Measurements from ENCODE around the gene SLC6A20. TPM values are rescaled to one million over a fixed set of nuclear protein-coding genes. Genes with fewer than 3 reads are reported as not detected.
A peak's percentile ranks its signal among the peaks of the same experiment; 100 is the strongest.

The SLC6A20 gene
- total and polyA plus RNA-seq, 9 donors = 0.05 to 3.3 (median 0.23) TPM; not detected in 2

- no peak for DNase-seq
- Histone ChIP-seq H3K27ac (no peak overlapping the region), H3K36me3 (no peaks in the 10 kb centered on the region), H3K4me3 (no peak overlapping the region), H3K4me1 (ENCODE audit: insufficient read depth) (no peaks in the 10 kb centered on the region), H3K27me3 (no peaks in the 10 kb centered on the region), H3K9me3 (no peaks in the 10 kb centered on the region)
- WGBS, 3 donors = 57 to 63% (median 57%) methylated on average over 2 of the region's 2 CpGs
- TF ChIP-seq POLR2A (IDR thresholded peaks at IDR 0.05) = no peak
- no peak for TF ChIP-seq CTCF (IDR thresholded peaks at IDR 0.05)
- no peak for TF ChIP-seq EP300 (IDR thresholded peaks at IDR 0.05)
- intact Hi-C loops (cut with DNase I) = no loop called here
These were observed 30.0 kb upstream of the SLC6A20 start for GRCh38 chr3:45826321-45826720.

- 90 to 100% (median 97%) methylated on average over 1 of the region's 1 CpG for WGBS, 3 donors
These were observed 24.8 kb upstream of the SLC6A20 start for GRCh38 chr3:45821127-45821526.

GRCh38 chr3:45819543-45819942 lies 23.2 kb upstream of the SLC6A20 start:
- intact Hi-C loops (cut with DNase I) = no loop called here
- H3K36me3 ChIP-seq = no peaks in the 10 kb centered on the region
- TF ChIP-seq CTCF (IDR thresholded peaks at IDR 0.05) (no peak), POLR2A (IDR thresholded peaks at IDR 0.05) (no peak), EP300 (IDR thresholded peaks at IDR 0.05) (no peak)
- DNase-seq = no peak
- no peak overlapping the region for H3K27ac ChIP-seq
- H3K4me1 ChIP-seq (ENCODE audit: insufficient read depth) = peaks cover 4% of the 10 kb centered on the region
- H3K27me3 ChIP-seq = no peaks in the 10 kb centered on the region
- no peak overlapping the region for H3K4me3 ChIP-seq
- H3K9me3 ChIP-seq = peaks cover 0 to 4% of the 10 kb centered on the region in 2 donors
- WGBS, 3 donors = 69 to 81% (median 77%) methylated on average over 2 of the region's 2 CpGs

More at GRCh38 chr3:45821127-45821526, 24.8 kb upstream of the SLC6A20 start:
- Histone ChIP-seq H3K36me3 (no peaks in the 10 kb centered on the region), H3K9me3 (peaks cover 0 to 2% of the 10 kb centered on the region in 2 donors), H3K27ac (no peak overlapping the region), H3K4me3 (no peak overlapping the region), H3K4me1 (ENCODE audit: insufficient read depth) (peaks cover 4% of the 10 kb centered on the region), H3K27me3 (no peaks in the 10 kb centered on the region)
- TF ChIP-seq CTCF (IDR thresholded peaks at IDR 0.05) = no peak
- TF ChIP-seq POLR2A (IDR thresholded peaks at IDR 0.05) = no peak
- TF ChIP-seq EP300 (IDR thresholded peaks at IDR 0.05) = no peak
- intact Hi-C loops (cut with DNase I) = no loop called here
- no peak for DNase-seq

GRCh38 chr3:45817831-45818522 lies 21.6 kb upstream of the SLC6A20 start:
- Histone ChIP-seq H3K4me3 (no peak overlapping the region), H3K9me3 (peaks cover 0 to 4% of the 10 kb centered on the region in 2 donors), H3K27ac (no peak overlapping the region), H3K4me1 (ENCODE audit: insufficient read depth) (peaks cover 4% of the 10 kb centered on the region), H3K27me3 (no peaks in the 10 kb centered on the region), H3K36me3 (no peaks in the 10 kb centered on the region)
- intact Hi-C loops (cut with DNase I) = no loop called here
- TF ChIP-seq POLR2A (IDR thresholded peaks at IDR 0.05) (no peak), EP300 (IDR thresholded peaks at IDR 0.05) (no peak), CTCF (IDR thresholded peaks at IDR 0.05) (no peak)
- peak in 3 of 5 donors; percentile 23 to 40 (median 37) for DNase-seq
- 3 to 7% (median 5%) methylated on average over 4 of the region's 4 CpGs for WGBS, 3 donors

All from ovary (tissue), 9 donors.